Neural progenitor cell (in vitro differentiated cells): Measurements from ENCODE around the gene CDCA5.

Experiments
- EZH2 ChIP-seq: fragments of 200-600 bp; sonication (generic); IDR thresholded peaks from 2 replicates; pipeline ENCODE4 v1.6.1; 2017; ENCODE audit warnings: antibody characterized with exemption, mild to moderate bottlenecking, moderate library complexity
- EZH2phosphoT487 ChIP-seq: fragments of 200-600 bp; sonication (generic); IDR thresholded peaks from 2 replicates; pipeline ENCODE4 v1.6.1; 2017; ENCODE audit warnings: antibody characterized with exemption
- TF ChIP-seq, protein P1 (sequence below): fragments of 200-600 bp; sonication (generic); IDR thresholded peaks from 2 replicates; pipeline ENCODE4 v1.5.1; 2017; ENCODE audit warnings: antibody characterized with exemption, mild to moderate bottlenecking

- TF ChIP-seq, protein P1, sequence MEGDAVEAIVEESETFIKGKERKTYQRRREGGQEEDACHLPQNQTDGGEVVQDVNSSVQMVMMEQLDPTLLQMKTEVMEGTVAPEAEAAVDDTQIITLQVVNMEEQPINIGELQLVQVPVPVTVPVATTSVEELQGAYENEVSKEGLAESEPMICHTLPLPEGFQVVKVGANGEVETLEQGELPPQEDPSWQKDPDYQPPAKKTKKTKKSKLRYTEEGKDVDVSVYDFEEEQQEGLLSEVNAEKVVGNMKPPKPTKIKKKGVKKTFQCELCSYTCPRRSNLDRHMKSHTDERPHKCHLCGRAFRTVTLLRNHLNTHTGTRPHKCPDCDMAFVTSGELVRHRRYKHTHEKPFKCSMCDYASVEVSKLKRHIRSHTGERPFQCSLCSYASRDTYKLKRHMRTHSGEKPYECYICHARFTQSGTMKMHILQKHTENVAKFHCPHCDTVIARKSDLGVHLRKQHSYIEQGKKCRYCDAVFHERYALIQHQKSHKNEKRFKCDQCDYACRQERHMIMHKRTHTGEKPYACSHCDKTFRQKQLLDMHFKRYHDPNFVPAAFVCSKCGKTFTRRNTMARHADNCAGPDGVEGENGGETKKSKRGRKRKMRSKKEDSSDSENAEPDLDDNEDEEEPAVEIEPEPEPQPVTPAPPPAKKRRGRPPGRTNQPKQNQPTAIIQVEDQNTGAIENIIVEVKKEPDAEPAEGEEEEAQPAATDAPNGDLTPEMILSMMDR, result no peak
- TF ChIP-seq EZH2 (no peak), EZH2phosphoT487 (no peak)
Measured at GRCh38 chr11:65124480-65125196, 40.8 kb upstream of the CDCA5 start.
